ENCODE results near the gene NBAS. TPM values are rescaled to one million over a fixed set of nuclear protein-coding genes. Genes with fewer than 3 reads are reported as not detected.

NBAS gene
- total and polyA plus RNA-seq, 2 donors (not counting 3 experiments of a cell fraction or from before 2014, with no cell fraction given), result 29.4 to 43.0 TPM

DNA sequence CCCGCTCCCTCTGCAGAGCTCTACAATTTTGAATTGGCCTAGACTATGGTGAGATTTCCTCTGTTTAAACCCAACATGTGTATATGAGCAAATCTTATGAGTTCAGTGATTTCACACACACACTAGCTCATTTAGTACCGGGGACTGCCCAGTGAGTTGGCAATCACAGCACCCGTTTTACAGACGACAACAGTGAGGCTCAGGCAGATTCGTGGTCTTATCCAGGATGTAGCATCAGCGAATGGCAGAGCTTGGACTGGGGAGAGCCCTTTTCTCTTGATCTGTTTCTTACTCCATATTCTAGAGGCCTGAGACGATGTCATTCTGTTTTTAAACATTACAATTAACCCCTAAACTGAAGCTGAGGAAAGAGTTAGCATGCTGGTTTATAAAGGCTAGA lies 419.9 kb downstream of the NBAS start:
- Histone ChIP-seq H3K27me3 (ENCODE audit: control insufficient read depth in 2 of 2, insufficient read depth in 2 of 2, low read length in 2 of 2) (no peaks in the 10 kb centered on the region), H3K4me3 (replicated peaks in 1 of 3; ENCODE audit: insufficient read depth in 1 of 3, low read depth in 1 of 3, low read length in 3 of 3) (no peak overlapping the region), H3K4me1 (ENCODE audit: control insufficient read depth, extremely low read depth, insufficient read depth, low read length) (peaks cover 4% of the 10 kb centered on the region), H2AFZ (ENCODE audit: low read depth, low read length) (no peak overlapping the region), H3K9me3 (replicated peaks; ENCODE audit: control insufficient read depth, insufficient read depth, low read length) (no peaks in the 10 kb centered on the region), H3K9me1 (replicated peaks; ENCODE audit: control insufficient read depth, extremely low read depth, insufficient read depth, low read length) (no peaks in the 10 kb centered on the region), H3K4me2 (ENCODE audit: insufficient read depth, low read length) (no peak overlapping the region), H4K20me1 (replicated peaks; ENCODE audit: control insufficient read depth, extremely low read depth, insufficient read depth, low read length) (no peaks in the 10 kb centered on the region), H3K27ac (ENCODE audit: insufficient read depth, low read depth, low read length) (no peak overlapping the region), H3K36me3 (ENCODE audit: control insufficient read depth in 2 of 2, extremely low read depth in 1 of 2, insufficient read depth in 2 of 2, low read length in 2 of 2) (no peaks in the 10 kb centered on the region), H3K79me2 (ENCODE audit: control insufficient read depth, insufficient read depth, low read length) (no peaks in the 10 kb centered on the region), H3K9ac (replicated peaks; ENCODE audit: extremely low read depth, insufficient read depth, low read length) (no peak overlapping the region)
- ChIA-PET POLR2A (no interaction called here), CTCF (no interaction called here)
- BruUV-seq (replicated peaks), result no TSS peak
- intact Hi-C loops (cut with micrococcal nuclease) (no loop called here), dilution Hi-C loops (cut with MboI; ENCODE audit: extremely low pct_ligation_motif_present, low sequenced_read_pairs) (no loop called here)
- no peak for FAIRE-seq
- no peak for DNase-seq (ENCODE audit: low read depth, low spot score)
- TF ChIP-seq, protein P1, sequence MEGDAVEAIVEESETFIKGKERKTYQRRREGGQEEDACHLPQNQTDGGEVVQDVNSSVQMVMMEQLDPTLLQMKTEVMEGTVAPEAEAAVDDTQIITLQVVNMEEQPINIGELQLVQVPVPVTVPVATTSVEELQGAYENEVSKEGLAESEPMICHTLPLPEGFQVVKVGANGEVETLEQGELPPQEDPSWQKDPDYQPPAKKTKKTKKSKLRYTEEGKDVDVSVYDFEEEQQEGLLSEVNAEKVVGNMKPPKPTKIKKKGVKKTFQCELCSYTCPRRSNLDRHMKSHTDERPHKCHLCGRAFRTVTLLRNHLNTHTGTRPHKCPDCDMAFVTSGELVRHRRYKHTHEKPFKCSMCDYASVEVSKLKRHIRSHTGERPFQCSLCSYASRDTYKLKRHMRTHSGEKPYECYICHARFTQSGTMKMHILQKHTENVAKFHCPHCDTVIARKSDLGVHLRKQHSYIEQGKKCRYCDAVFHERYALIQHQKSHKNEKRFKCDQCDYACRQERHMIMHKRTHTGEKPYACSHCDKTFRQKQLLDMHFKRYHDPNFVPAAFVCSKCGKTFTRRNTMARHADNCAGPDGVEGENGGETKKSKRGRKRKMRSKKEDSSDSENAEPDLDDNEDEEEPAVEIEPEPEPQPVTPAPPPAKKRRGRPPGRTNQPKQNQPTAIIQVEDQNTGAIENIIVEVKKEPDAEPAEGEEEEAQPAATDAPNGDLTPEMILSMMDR (IDR thresholded peaks at IDR 0.05; ENCODE audit: extremely low read depth in 1 of 2, insufficient read depth in 1 of 2, low read depth in 1 of 2, low read length in 2 of 2), result no peak
- TF ChIP-seq POLR2AphosphoS5 (IDR thresholded peaks at IDR 0.05; ENCODE audit: insufficient read depth, low read depth, low read length) (no peak), POLR2A (IDR thresholded peaks at IDR 0.05; ENCODE audit: low read depth, low read length) (no peak), JUN (IDR thresholded peaks at IDR 0.05; ENCODE audit: borderline replicate concordance, insufficient read depth, insufficient read length, low read depth) (no peak), FOS (IDR thresholded peaks at IDR 0.05; ENCODE audit: borderline replicate concordance, insufficient read depth, low read length) (no peak), GATA2 (IDR thresholded peaks at IDR 0.05; ENCODE audit: insufficient read depth, insufficient read length, low read depth, low read length) (no peak), MYC (IDR thresholded peaks at IDR 0.05; ENCODE audit: low read depth, low read length) (no peak), EZH2 (IDR thresholded peaks at IDR 0.05; ENCODE audit: borderline replicate concordance, low read depth, low read length, severe bottlenecking) (no peak)
- TF ChIP-seq, protein P2, sequence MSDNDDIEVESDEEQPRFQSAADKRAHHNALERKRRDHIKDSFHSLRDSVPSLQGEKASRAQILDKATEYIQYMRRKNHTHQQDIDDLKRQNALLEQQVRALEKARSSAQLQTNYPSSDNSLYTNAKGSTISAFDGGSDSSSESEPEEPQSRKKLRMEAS (IDR thresholded peaks at IDR 0.05; ENCODE audit: insufficient read depth, insufficient read length), result no peak

Measured in endothelial cell of umbilical vein (primary cell).